ENCODE measurements around the gene HTRA3. TPM values are rescaled to one million over a fixed set of nuclear protein-coding genes. Genes with fewer than 3 reads are reported as not detected.

The HTRA3 gene
- total and polyA plus RNA-seq, 2 experiments from 2014 or later, result 6.9 to 15.7 TPM

GRCh38 chr4:8329560-8329858, 60.0 kb downstream of the HTRA3 start:
- H3K27me3 ChIP-seq, result no peaks in the 10 kb centered on the region
- no peak for DNase-seq (ENCODE audit: low read depth in 1 of 2, low spot score in 1 of 2)
- H3K4me3 ChIP-seq, result no peak overlapping the region
- TF ChIP-seq CTCF (IDR thresholded peaks at IDR 0.05; ENCODE audit: low read depth, low read length), result no peak
- H3K4me1 ChIP-seq (ENCODE audit: low read depth), result no peaks in the 10 kb centered on the region
- H3K27ac ChIP-seq, result no peak overlapping the region
- H3K36me3 ChIP-seq, result no peaks in the 10 kb centered on the region
- H3K9me3 ChIP-seq (ENCODE audit: low read depth), result no peaks in the 10 kb centered on the region

GRCh38 chr4:8329859-8330761, 60.6 kb downstream of the HTRA3 start:
- Histone ChIP-seq H3K4me1 (ENCODE audit: low read depth) (no peaks in the 10 kb centered on the region), H3K27ac (no peak overlapping the region), H3K4me3 (no peak overlapping the region), H3K36me3 (no peaks in the 10 kb centered on the region), H3K27me3 (no peaks in the 10 kb centered on the region), H3K9me3 (ENCODE audit: low read depth) (no peaks in the 10 kb centered on the region)
- DNase-seq (ENCODE audit: low read depth in 1 of 2, low spot score in 1 of 2), result no peak
- no peak for TF ChIP-seq CTCF (IDR thresholded peaks at IDR 0.05; ENCODE audit: low read depth, low read length)

GRCh38 chr4:8330821-8331574, 61.4 kb downstream of the HTRA3 start:
- no peak for TF ChIP-seq CTCF (IDR thresholded peaks at IDR 0.05; ENCODE audit: low read depth, low read length)
- Histone ChIP-seq H3K9me3 (ENCODE audit: low read depth) (no peaks in the 10 kb centered on the region), H3K36me3 (no peaks in the 10 kb centered on the region), H3K4me3 (no peak overlapping the region), H3K27ac (no peak overlapping the region), H3K4me1 (ENCODE audit: low read depth) (no peaks in the 10 kb centered on the region), H3K27me3 (no peaks in the 10 kb centered on the region)
- DNase-seq (ENCODE audit: low read depth in 1 of 2, low spot score in 1 of 2), result peak in 1 of 2 donors; percentile 63

- no peak for TF ChIP-seq CTCF (IDR thresholded peaks at IDR 0.05; ENCODE audit: low read depth, low read length)
- Histone ChIP-seq H3K36me3 (no peaks in the 10 kb centered on the region), H3K27ac (no peak overlapping the region), H3K9me3 (ENCODE audit: low read depth) (no peaks in the 10 kb centered on the region), H3K4me1 (ENCODE audit: low read depth) (no peaks in the 10 kb centered on the region), H3K4me3 (no peak overlapping the region), H3K27me3 (no peaks in the 10 kb centered on the region)
- DNase-seq (ENCODE audit: low read depth in 1 of 2, low spot score in 1 of 2), result no peak
Measured at GRCh38 chr4:8331575-8331955, 62.0 kb downstream of the HTRA3 start.

- Histone ChIP-seq H3K27ac (no peak overlapping the region), H3K9me3 (ENCODE audit: low read depth) (no peaks in the 10 kb centered on the region), H3K27me3 (no peaks in the 10 kb centered on the region), H3K4me1 (ENCODE audit: low read depth) (no peaks in the 10 kb centered on the region), H3K36me3 (no peaks in the 10 kb centered on the region), H3K4me3 (no peak overlapping the region)
- TF ChIP-seq CTCF (IDR thresholded peaks at IDR 0.05; ENCODE audit: low read depth, low read length), result no peak
- no peak for DNase-seq (ENCODE audit: low read depth in 1 of 2, low spot score in 1 of 2)
Measured at GRCh38 chr4:8332038-8332857, 62.7 kb downstream of the HTRA3 start.

Measured in cardiac muscle cell (in vitro differentiated cells and primary cell).